SK-N-SH (cell line): ENCODE results near the gene NALCN.

ENCODE experiments used
- EZH2phosphoT487 ChIP-seq: fragments of 200-600 bp; sonication (generic); IDR thresholded peaks from 2 replicates; pipeline ENCODE4 v1.6.1; 2017; ENCODE audit warnings: low read depth, mixed run types, mild to moderate bottlenecking, antibody characterized with exemption, moderate library complexity, borderline replicate concordance
- FOXM1 ChIP-seq: IDR thresholded peaks from 2 replicates; pipeline ENCODE4 v1.4.0; 2012; ENCODE audit warnings: low read depth, mild to moderate bottlenecking
- POLR2AphosphoS5 ChIP-seq: IDR thresholded peaks from 2 replicates; pipeline ENCODE4 v1.6.1; 2012; ENCODE audit warnings: low read depth, low read length
- RAD21 ChIP-seq: IDR thresholded peaks from 2 replicates; pipeline ENCODE4 v1.6.1; 2012; ENCODE audit warnings: mild to moderate bottlenecking, low read length
- RFX5 ChIP-seq: IDR thresholded peaks from 2 replicates; pipeline ENCODE4 v1.6.1; 2012; ENCODE audit warnings: mild to moderate bottlenecking, improper control_type of control experiment, low read length
- SIN3A ChIP-seq: IDR thresholded peaks from 2 replicates; pipeline ENCODE4 v1.6.1; 2012; ENCODE audit warnings: low read depth, mild to moderate bottlenecking, low read length, moderate library complexity, borderline replicate concordance
- TF ChIP-seq, protein P1 (sequence below): fragments of 200-600 bp; sonication (generic); IDR thresholded peaks from 2 replicates; pipeline ENCODE4 v1.6.1; 2017; ENCODE audit warnings: antibody characterized with exemption, mild to moderate bottlenecking, moderate library complexity
- TF ChIP-seq, protein P2 (sequence below): IDR thresholded peaks from 2 replicates; pipeline ENCODE4 v1.4.0; 2012; ENCODE audit warnings: low read depth

DNA sequence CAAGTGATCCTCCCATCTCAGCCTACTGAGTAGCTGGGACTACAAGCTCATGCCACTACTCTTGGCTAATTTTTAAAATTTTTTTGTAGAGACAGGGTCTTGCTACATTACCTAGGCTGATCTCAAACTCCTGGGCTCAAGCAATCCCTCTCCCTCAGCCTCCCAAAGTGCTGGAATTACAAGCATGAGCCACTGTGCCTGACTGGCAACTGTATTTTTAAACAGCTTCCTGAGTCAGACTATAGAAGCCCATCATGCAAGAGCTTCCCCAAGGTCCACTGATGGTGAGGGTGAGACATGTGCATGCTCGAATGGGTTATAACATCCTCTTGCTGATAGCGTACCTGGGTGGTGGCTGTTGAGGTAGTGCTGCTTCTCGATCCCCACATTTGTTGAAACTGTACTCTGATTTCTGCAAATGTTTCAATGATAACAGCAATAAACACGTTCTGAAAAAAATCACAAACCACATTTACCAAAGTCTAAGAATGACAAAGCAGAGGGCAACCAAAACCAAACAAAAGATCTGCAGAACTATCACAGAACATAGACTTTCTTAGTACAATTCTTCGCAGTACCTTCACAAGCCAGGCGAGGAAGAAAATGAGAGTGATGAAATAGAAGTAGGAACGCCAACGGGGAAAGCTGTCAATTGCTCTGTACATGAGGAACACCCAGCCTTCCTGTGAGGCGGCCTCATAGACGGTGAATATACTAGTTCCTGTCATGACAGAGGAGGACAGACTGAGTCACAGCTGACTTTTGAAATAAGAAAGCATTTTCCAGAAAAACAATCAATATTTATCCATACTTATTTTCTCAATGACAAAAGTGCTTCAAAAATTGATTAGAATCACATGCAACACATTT, 124.4 kb downstream of the NALCN start:
- TF ChIP-seq RAD21: no peak
- TF ChIP-seq, protein P1, sequence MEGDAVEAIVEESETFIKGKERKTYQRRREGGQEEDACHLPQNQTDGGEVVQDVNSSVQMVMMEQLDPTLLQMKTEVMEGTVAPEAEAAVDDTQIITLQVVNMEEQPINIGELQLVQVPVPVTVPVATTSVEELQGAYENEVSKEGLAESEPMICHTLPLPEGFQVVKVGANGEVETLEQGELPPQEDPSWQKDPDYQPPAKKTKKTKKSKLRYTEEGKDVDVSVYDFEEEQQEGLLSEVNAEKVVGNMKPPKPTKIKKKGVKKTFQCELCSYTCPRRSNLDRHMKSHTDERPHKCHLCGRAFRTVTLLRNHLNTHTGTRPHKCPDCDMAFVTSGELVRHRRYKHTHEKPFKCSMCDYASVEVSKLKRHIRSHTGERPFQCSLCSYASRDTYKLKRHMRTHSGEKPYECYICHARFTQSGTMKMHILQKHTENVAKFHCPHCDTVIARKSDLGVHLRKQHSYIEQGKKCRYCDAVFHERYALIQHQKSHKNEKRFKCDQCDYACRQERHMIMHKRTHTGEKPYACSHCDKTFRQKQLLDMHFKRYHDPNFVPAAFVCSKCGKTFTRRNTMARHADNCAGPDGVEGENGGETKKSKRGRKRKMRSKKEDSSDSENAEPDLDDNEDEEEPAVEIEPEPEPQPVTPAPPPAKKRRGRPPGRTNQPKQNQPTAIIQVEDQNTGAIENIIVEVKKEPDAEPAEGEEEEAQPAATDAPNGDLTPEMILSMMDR: no peak
- TF ChIP-seq FOXM1: no peak
- TF ChIP-seq SIN3A: no peak
- TF ChIP-seq POLR2AphosphoS5: no peak
- TF ChIP-seq EZH2phosphoT487: no peak
- TF ChIP-seq RFX5: no peak
- TF ChIP-seq, protein P2, sequence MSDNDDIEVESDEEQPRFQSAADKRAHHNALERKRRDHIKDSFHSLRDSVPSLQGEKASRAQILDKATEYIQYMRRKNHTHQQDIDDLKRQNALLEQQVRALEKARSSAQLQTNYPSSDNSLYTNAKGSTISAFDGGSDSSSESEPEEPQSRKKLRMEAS: no peak
